ENCODE results near the gene HDDC3.

Gene HDDC3

GRCh38 chr15:90949979-90950675 lies 17.8 kb upstream of the HDDC3 start:
- Histone ChIP-seq H3K9ac (ENCODE audit: insufficient read length) (no peak overlapping the region), H3K36me3 (ENCODE audit: insufficient read depth, low read length) (peaks cover 40% of the 10 kb centered on the region; the same call in 1 of the 2 replicates), H3K4me3 (no peak overlapping the region), H3K27ac (no peak overlapping the region), H3K9me3 (ENCODE audit: low read depth, low read length) (no peaks in the 10 kb centered on the region)
- no peak for TF ChIP-seq POLR2AphosphoS5 (IDR thresholded peaks at IDR 0.05; ENCODE audit: borderline replicate concordance, low read depth, low read length)
- TF ChIP-seq FOXP2 (optimal IDR thresholded peaks at IDR 0.05; ENCODE audit: control extremely low read depth, extremely low read length, insufficient read depth), result no peak
- TF ChIP-seq EZH2 (IDR thresholded peaks at IDR 0.05), result no peak
- DNase-seq (ENCODE audit: low read depth, low spot score), result no peak

- Histone ChIP-seq H3K9ac (ENCODE audit: insufficient read length) (no peak overlapping the region), H3K4me3 (no peak overlapping the region), H3K27ac (no peak overlapping the region), H3K9me3 (ENCODE audit: low read depth, low read length) (no peaks in the 10 kb centered on the region), H3K36me3 (ENCODE audit: insufficient read depth, low read length) (peaks cover 50% of the 10 kb centered on the region; the same call in 1 of the 2 replicates)
- TF ChIP-seq EZH2 (IDR thresholded peaks at IDR 0.05) (no peak), FOXP2 (optimal IDR thresholded peaks at IDR 0.05; ENCODE audit: control extremely low read depth, extremely low read length, insufficient read depth) (no peak), POLR2AphosphoS5 (IDR thresholded peaks at IDR 0.05; ENCODE audit: borderline replicate concordance, low read depth, low read length) (no peak)
- DNase-seq (ENCODE audit: low read depth, low spot score), result no peak
These were observed 16.2 kb upstream of the HDDC3 start for GRCh38 chr15:90948506-90948905.

DNA sequence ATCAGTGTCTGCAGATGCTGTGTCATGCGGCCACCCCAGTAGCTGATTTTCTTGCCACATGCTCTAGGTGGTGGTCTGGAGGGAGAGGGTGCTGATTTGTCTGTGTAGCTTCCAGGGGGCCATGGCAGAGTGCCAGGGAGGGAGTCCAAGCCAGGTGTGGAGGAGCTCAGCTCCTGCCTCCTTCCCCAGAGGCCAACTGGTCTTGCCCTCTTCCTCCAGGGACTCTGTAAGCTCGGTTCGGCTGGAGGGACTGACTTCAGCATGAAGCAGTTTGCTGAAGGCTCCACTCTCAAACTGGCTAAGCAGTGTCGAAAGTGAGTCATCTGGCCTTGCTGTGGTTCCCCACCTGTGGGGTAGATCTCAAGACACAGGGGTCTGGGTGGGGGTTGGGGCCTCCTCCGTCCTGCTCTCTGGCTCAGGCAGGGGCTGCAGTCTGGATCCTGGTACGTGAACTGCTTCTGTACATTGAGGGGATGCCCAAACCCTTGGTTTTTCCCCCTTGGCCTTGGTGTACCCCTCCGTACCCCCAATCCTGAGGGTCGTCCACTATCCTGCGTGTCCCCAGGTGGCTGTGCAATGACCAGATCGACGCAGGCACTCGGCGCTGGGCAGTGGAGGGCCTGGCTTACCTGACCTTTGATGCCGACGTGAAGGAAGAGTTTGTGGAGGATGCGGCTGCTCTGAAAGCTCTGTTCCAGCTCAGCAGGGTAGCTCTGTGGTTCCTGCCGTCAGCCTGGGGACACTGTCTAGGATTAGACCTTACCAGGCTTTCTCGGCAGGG lies 15.4 kb upstream of the HDDC3 start:
- H3K4me3 ChIP-seq, result no peak overlapping the region
- no peak for DNase-seq (ENCODE audit: low read depth, low spot score)
- peaks cover 50% of the 10 kb centered on the region; the same call in 1 of the 2 replicates for H3K36me3 ChIP-seq (ENCODE audit: insufficient read depth, low read length)
- TF ChIP-seq FOXP2 (optimal IDR thresholded peaks at IDR 0.05; ENCODE audit: control extremely low read depth, extremely low read length, insufficient read depth) (no peak), EZH2 (IDR thresholded peaks at IDR 0.05) (no peak), POLR2AphosphoS5 (IDR thresholded peaks at IDR 0.05; ENCODE audit: borderline replicate concordance, low read depth, low read length) (no peak)
- H3K27ac ChIP-seq, result no peak overlapping the region
- no peaks in the 10 kb centered on the region for H3K9me3 ChIP-seq (ENCODE audit: low read depth, low read length)
- H3K9ac ChIP-seq (ENCODE audit: insufficient read length), result no peak overlapping the region

- DNase-seq (ENCODE audit: low read depth, low spot score), result no peak
- H3K9me3 ChIP-seq (ENCODE audit: low read depth, low read length), result no peaks in the 10 kb centered on the region
- H3K9ac ChIP-seq (ENCODE audit: insufficient read length), result no peak overlapping the region
- no peak overlapping the region for H3K4me3 ChIP-seq
- no peak overlapping the region for H3K27ac ChIP-seq
- H3K36me3 ChIP-seq (ENCODE audit: insufficient read depth, low read length), result peaks cover 55% of the 10 kb centered on the region; the same call in 1 of the 2 replicates
- TF ChIP-seq POLR2AphosphoS5 (IDR thresholded peaks at IDR 0.05; ENCODE audit: borderline replicate concordance, low read depth, low read length), result no peak
- TF ChIP-seq EZH2 (IDR thresholded peaks at IDR 0.05), result no peak
- TF ChIP-seq FOXP2 (optimal IDR thresholded peaks at IDR 0.05; ENCODE audit: control extremely low read depth, extremely low read length, insufficient read depth), result no peak
These were observed 14.7 kb upstream of the HDDC3 start for GRCh38 chr15:90946941-90947576.

- Histone ChIP-seq H3K36me3 (ENCODE audit: insufficient read depth, low read length) (peaks cover 51% of the 10 kb centered on the region; the same call in 1 of the 2 replicates), H3K9me3 (ENCODE audit: low read depth, low read length) (no peaks in the 10 kb centered on the region), H3K27ac (no peak overlapping the region), H3K9ac (ENCODE audit: insufficient read length) (no peak overlapping the region), H3K4me3 (no peak overlapping the region)
- TF ChIP-seq EZH2 (IDR thresholded peaks at IDR 0.05) (no peak), FOXP2 (optimal IDR thresholded peaks at IDR 0.05; ENCODE audit: control extremely low read depth, extremely low read length, insufficient read depth) (no peak), POLR2AphosphoS5 (IDR thresholded peaks at IDR 0.05; ENCODE audit: borderline replicate concordance, low read depth, low read length) (no peak)
- no peak for DNase-seq (ENCODE audit: low read depth, low spot score)
These were observed 14.2 kb upstream of the HDDC3 start for GRCh38 chr15:90946538-90946937.

GRCh38 chr15:90945091-90945490 lies 12.7 kb upstream of the HDDC3 start:
- peaks cover 54% of the 10 kb centered on the region; the same call in 1 of the 2 replicates for H3K36me3 ChIP-seq (ENCODE audit: insufficient read depth, low read length)
- H3K9me3 ChIP-seq (ENCODE audit: low read depth, low read length), result no peaks in the 10 kb centered on the region
- no peak overlapping the region for H3K4me3 ChIP-seq

DNA sequence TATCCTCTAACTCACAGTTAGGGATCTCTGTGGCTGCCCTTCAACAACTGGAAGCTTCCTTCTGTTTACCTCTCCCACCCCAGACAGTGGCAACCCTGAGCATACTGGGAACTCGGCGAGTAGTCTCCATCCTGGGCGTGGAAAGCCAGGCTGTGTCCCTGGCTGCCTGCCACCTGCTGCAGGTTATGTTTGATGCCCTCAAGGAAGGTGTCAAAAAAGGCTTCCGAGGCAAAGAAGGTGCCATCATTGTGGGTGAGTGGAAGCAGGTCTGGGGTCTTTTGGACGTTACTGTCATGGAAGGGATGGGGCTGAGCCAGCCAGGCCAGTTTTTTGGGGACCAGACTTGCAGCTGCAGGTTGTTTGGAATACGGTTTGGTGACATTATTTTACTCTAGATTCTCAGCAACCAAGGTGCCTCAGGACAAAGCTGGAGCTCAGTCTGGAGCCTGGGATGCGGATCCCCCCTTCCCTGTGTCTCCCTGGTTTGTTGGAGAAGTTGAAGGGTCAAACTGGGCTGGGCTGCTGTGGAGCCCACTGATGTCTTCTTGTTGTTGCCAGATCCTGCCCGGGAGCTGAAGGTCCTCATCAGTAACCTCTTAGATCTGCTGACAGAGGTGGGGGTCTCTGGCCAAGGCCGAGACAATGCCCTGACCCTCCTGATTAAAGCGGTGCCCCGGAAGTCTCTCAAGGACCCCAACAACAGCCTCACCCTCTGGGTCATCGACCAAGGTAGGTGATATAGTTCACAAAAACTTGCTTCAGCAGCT lies 10.2 kb upstream of the HDDC3 start:
- no peak overlapping the region for H3K4me3 ChIP-seq
- TF ChIP-seq FOXP2 (optimal IDR thresholded peaks at IDR 0.05; ENCODE audit: control extremely low read depth, extremely low read length, insufficient read depth), result no peak
- TF ChIP-seq POLR2AphosphoS5 (IDR thresholded peaks at IDR 0.05; ENCODE audit: borderline replicate concordance, low read depth, low read length), result no peak
- TF ChIP-seq EZH2 (IDR thresholded peaks at IDR 0.05), result no peak
- H3K36me3 ChIP-seq (ENCODE audit: insufficient read depth, low read length), result peaks cover 61% of the 10 kb centered on the region; the same call in 1 of the 2 replicates
- no peaks in the 10 kb centered on the region for H3K9me3 ChIP-seq (ENCODE audit: low read depth, low read length)
- no peak overlapping the region for H3K27ac ChIP-seq
- DNase-seq (ENCODE audit: low read depth, low spot score), result no peak
- H3K9ac ChIP-seq (ENCODE audit: insufficient read length), result no peak overlapping the region

More at GRCh38 chr15:90945091-90945490, 12.7 kb upstream of the HDDC3 start:
- TF ChIP-seq POLR2AphosphoS5 (IDR thresholded peaks at IDR 0.05; ENCODE audit: borderline replicate concordance, low read depth, low read length) (no peak), FOXP2 (optimal IDR thresholded peaks at IDR 0.05; ENCODE audit: control extremely low read depth, extremely low read length, insufficient read depth) (no peak), EZH2 (IDR thresholded peaks at IDR 0.05) (no peak)
- no peak overlapping the region for H3K27ac ChIP-seq
- DNase-seq (ENCODE audit: low read depth, low spot score), result no peak
- no peak overlapping the region for H3K9ac ChIP-seq (ENCODE audit: insufficient read length)
